Immature natural killer cell (primary cell): ENCODE data around the gene FADS1. TPM values are rescaled to one million over a fixed set of nuclear protein-coding genes. Genes with fewer than 3 reads are reported as not detected.
A peak's percentile ranks its signal among the peaks of the same experiment; 100 is the strongest.

Experiments used
- DNase-seq, 3 donors: peaks; one replicate each; pipeline ENCODE4 v3.0.0; 2022; ENCODE audit warnings: mixed read lengths in 1 of 3
- H3K27ac Mint-ChIP-seq, 6 donors: one replicate each; pipeline ENCODE4 v1.8.0; 2020; ENCODE audit warnings: mixed read lengths in 6 of 6, mild to moderate bottlenecking in 5 of 6, inconsistent platforms in 4 of 6, moderate library complexity in 3 of 6
- H3K27me3 Mint-ChIP-seq, 3 donors: one replicate each; pipeline ENCODE4 v1.8.0; 2020 to 2021; ENCODE audit warnings: low read depth in 3 of 3, mild to moderate bottlenecking in 3 of 3, mixed read lengths in 3 of 3, moderate library complexity in 3 of 3, inconsistent platforms in 1 of 3
- H3K36me3 Mint-ChIP-seq, 3 donors: one replicate each; pipeline ENCODE4 v1.8.0; 2020; ENCODE audit warnings: mixed read lengths in 3 of 3, inconsistent platforms in 2 of 3, mild to moderate bottlenecking in 2 of 3
- H3K4me1 Mint-ChIP-seq, 2 donors: one replicate each; pipeline ENCODE4 v1.8.0; 2020; ENCODE audit warnings: inconsistent platforms in 2 of 2, mild to moderate bottlenecking in 2 of 2, mixed read lengths in 2 of 2, moderate library complexity in 1 of 2
- H3K4me3 Mint-ChIP-seq, 5 donors: one replicate each; pipeline ENCODE4 v1.8.0; 2020; ENCODE audit warnings: mild to moderate bottlenecking in 5 of 5, mixed read lengths in 5 of 5, inconsistent platforms in 3 of 5, moderate library complexity in 3 of 5
- H3K9me3 Mint-ChIP-seq, 6 donors: one replicate each; pipeline ENCODE4 v1.8.0; 2020; ENCODE audit warnings: mild to moderate bottlenecking in 6 of 6, mixed read lengths in 6 of 6, inconsistent platforms in 4 of 6, moderate library complexity in 3 of 6
- polyA plus RNA-seq, 3 donors: library from polyadenylated mRNA; unstranded; fragments of 300-500 nt; fragmentation: Illumina TruSeq; gene quantifications; one replicate each; pipeline ENCODE4 v1.2.3, GENCODE V29; 2021

Gene FADS1
- polyA plus RNA-seq, 3 donors from 2014 or later = 11.5 to 18.7 (median 17.7) TPM

GRCh38 chr11:61853698-61854169, 36.9 kb upstream of the FADS1 start:
- Mint-ChIP-seq H3K27me3 (peaks cover 0 to 2% (median 0%) of the 10 kb centered on the region in 3 donors), H3K36me3 (peaks cover 0 to 17% (median 12%) of the 10 kb centered on the region in 3 donors), H3K9me3 (no peaks in the 10 kb centered on the region), H3K27ac (no peak overlapping the region), H3K4me3 (no peak overlapping the region), H3K4me1 (peaks cover 0 to 1% of the 10 kb centered on the region in 2 donors)
- DNase-seq = no peak

GRCh38 chr11:61851900-61852295, 35.1 kb upstream of the FADS1 start:
- Mint-ChIP-seq H3K9me3 (no peaks in the 10 kb centered on the region), H3K4me1 (peaks cover 0 to 1% of the 10 kb centered on the region in 2 donors), H3K27me3 (peaks cover 0 to 2% (median 0%) of the 10 kb centered on the region in 3 donors), H3K36me3 (peaks cover 0 to 24% (median 19%) of the 10 kb centered on the region in 3 donors), H3K4me3 (no peak overlapping the region), H3K27ac (no peak overlapping the region)
- no peak for DNase-seq

- H3K27me3 Mint-ChIP-seq = peaks cover 0 to 2% (median 0%) of the 10 kb centered on the region in 3 donors
- DNase-seq = no peak
- H3K4me3 Mint-ChIP-seq = no peak overlapping the region
- H3K4me1 Mint-ChIP-seq = peaks cover 0 to 1% of the 10 kb centered on the region in 2 donors
- no peak overlapping the region for H3K27ac Mint-ChIP-seq
- H3K9me3 Mint-ChIP-seq = no peaks in the 10 kb centered on the region
- H3K36me3 Mint-ChIP-seq = peaks cover 0 to 24% (median 21%) of the 10 kb centered on the region in 3 donors
Observed at GRCh38 chr11:61851113-61851899, 34.5 kb upstream of the FADS1 start.

GRCh38 chr11:61850687-61851086, 33.9 kb upstream of the FADS1 start:
- H3K4me1 Mint-ChIP-seq = peaks cover 0 to 1% of the 10 kb centered on the region in 2 donors
- peaks cover 0 to 28% (median 25%) of the 10 kb centered on the region in 3 donors for H3K36me3 Mint-ChIP-seq

GRCh38 chr11:61848631-61849030, 31.8 kb upstream of the FADS1 start:
- Mint-ChIP-seq H3K27me3 (peaks cover 0 to 2% (median 0%) of the 10 kb centered on the region in 3 donors), H3K36me3 (peaks cover 0 to 29% (median 26%) of the 10 kb centered on the region in 3 donors), H3K4me1 (no peaks in the 10 kb centered on the region), H3K4me3 (no peak overlapping the region), H3K27ac (no peak overlapping the region), H3K9me3 (no peaks in the 10 kb centered on the region)
- DNase-seq = no peak

More at GRCh38 chr11:61850687-61851086, 33.9 kb upstream of the FADS1 start:
- DNase-seq = no peak
- peak overlapping the region in 1 of 6 donors; percentile 67 for H3K27ac Mint-ChIP-seq
- H3K4me3 Mint-ChIP-seq = no peak overlapping the region
- H3K27me3 Mint-ChIP-seq = peaks cover 0 to 2% (median 0%) of the 10 kb centered on the region in 3 donors
- no peaks in the 10 kb centered on the region for H3K9me3 Mint-ChIP-seq

GRCh38 chr11:61847914-61848581, 31.2 kb upstream of the FADS1 start:
- H3K4me1 Mint-ChIP-seq = no peaks in the 10 kb centered on the region
- peak overlapping the region in 1 of 6 donors; percentile 55 for H3K27ac Mint-ChIP-seq
- no peak for DNase-seq
- H3K27me3 Mint-ChIP-seq = peaks cover 0 to 2% (median 0%) of the 10 kb centered on the region in 3 donors
- H3K36me3 Mint-ChIP-seq = peaks cover 0 to 26% (median 26%) of the 10 kb centered on the region in 3 donors
- H3K9me3 Mint-ChIP-seq = no peaks in the 10 kb centered on the region
- H3K4me3 Mint-ChIP-seq = no peak overlapping the region

GRCh38 chr11:61846362-61847020, 29.7 kb upstream of the FADS1 start:
- H3K4me3 Mint-ChIP-seq = no peak overlapping the region
- H3K36me3 Mint-ChIP-seq = peaks cover 3 to 26% (median 15%) of the 10 kb centered on the region in 3 donors
- H3K4me1 Mint-ChIP-seq = no peaks in the 10 kb centered on the region
- H3K27me3 Mint-ChIP-seq = no peaks in the 10 kb centered on the region
- peak overlapping the region in 2 of 6 donors; percentile 26 to 58 for H3K27ac Mint-ChIP-seq
- H3K9me3 Mint-ChIP-seq = no peaks in the 10 kb centered on the region
- no peak for DNase-seq

- Mint-ChIP-seq H3K27ac (no peak overlapping the region), H3K4me1 (no peaks in the 10 kb centered on the region), H3K27me3 (no peaks in the 10 kb centered on the region), H3K4me3 (no peak overlapping the region), H3K9me3 (no peaks in the 10 kb centered on the region), H3K36me3 (peaks cover 10 to 31% (median 23%) of the 10 kb centered on the region in 3 donors)
- no peak for DNase-seq
Observed at GRCh38 chr11:61844909-61845565, 28.2 kb upstream of the FADS1 start.

GRCh38 chr11:61842528-61842820, 25.7 kb upstream of the FADS1 start:
- Mint-ChIP-seq H3K27me3 (no peaks in the 10 kb centered on the region), H3K4me3 (no peak overlapping the region), H3K9me3 (no peaks in the 10 kb centered on the region), H3K4me1 (peaks cover 0 to 3% of the 10 kb centered on the region in 2 donors), H3K27ac (peak overlapping the region in 1 of 6 donors; percentile 22), H3K36me3 (peaks cover 13 to 28% (median 23%) of the 10 kb centered on the region in 3 donors)
- DNase-seq = no peak

GRCh38 chr11:61841636-61842527, 25.1 kb upstream of the FADS1 start:
- peaks cover 0 to 3% of the 10 kb centered on the region in 2 donors for H3K4me1 Mint-ChIP-seq
- no peaks in the 10 kb centered on the region for H3K9me3 Mint-ChIP-seq
- H3K4me3 Mint-ChIP-seq = no peak overlapping the region
- DNase-seq = no peak
- H3K27ac Mint-ChIP-seq = peak overlapping the region in 1 of 6 donors; percentile 30
- H3K36me3 Mint-ChIP-seq = peaks cover 13 to 28% (median 20%) of the 10 kb centered on the region in 3 donors
- no peaks in the 10 kb centered on the region for H3K27me3 Mint-ChIP-seq

GRCh38 chr11:61840371-61840770, 23.6 kb upstream of the FADS1 start:
- H3K4me3 Mint-ChIP-seq = no peak overlapping the region
- no peaks in the 10 kb centered on the region for H3K9me3 Mint-ChIP-seq
- peak overlapping the region in 1 of 6 donors; percentile 17 for H3K27ac Mint-ChIP-seq
- H3K27me3 Mint-ChIP-seq = no peaks in the 10 kb centered on the region
- peaks cover 13 to 22% (median 16%) of the 10 kb centered on the region in 3 donors for H3K36me3 Mint-ChIP-seq
- no peak for DNase-seq
- H3K4me1 Mint-ChIP-seq = peaks cover 14 to 17% of the 10 kb centered on the region in 2 donors

- Mint-ChIP-seq H3K36me3 (peaks cover 13 to 22% (median 16%) of the 10 kb centered on the region in 3 donors), H3K9me3 (no peaks in the 10 kb centered on the region), H3K27me3 (peaks cover 0 to 2% (median under 1%) of the 10 kb centered on the region in 3 donors), H3K4me3 (no peak overlapping the region), H3K27ac (peak overlapping the region in 2 of 6 donors; percentile 35 to 61), H3K4me1 (peaks cover 20 to 22% of the 10 kb centered on the region in 2 donors)
- no peak for DNase-seq
Observed at GRCh38 chr11:61839742-61840141, 22.9 kb upstream of the FADS1 start.
